ENCODE results near the gene ABLIM3. TPM values are rescaled to one million over a fixed set of nuclear protein-coding genes. Genes with fewer than 3 reads are reported as not detected.

The ABLIM3 gene
- total RNA-seq, 1 donor: 32.8 TPM

- TF ChIP-seq, protein P1, sequence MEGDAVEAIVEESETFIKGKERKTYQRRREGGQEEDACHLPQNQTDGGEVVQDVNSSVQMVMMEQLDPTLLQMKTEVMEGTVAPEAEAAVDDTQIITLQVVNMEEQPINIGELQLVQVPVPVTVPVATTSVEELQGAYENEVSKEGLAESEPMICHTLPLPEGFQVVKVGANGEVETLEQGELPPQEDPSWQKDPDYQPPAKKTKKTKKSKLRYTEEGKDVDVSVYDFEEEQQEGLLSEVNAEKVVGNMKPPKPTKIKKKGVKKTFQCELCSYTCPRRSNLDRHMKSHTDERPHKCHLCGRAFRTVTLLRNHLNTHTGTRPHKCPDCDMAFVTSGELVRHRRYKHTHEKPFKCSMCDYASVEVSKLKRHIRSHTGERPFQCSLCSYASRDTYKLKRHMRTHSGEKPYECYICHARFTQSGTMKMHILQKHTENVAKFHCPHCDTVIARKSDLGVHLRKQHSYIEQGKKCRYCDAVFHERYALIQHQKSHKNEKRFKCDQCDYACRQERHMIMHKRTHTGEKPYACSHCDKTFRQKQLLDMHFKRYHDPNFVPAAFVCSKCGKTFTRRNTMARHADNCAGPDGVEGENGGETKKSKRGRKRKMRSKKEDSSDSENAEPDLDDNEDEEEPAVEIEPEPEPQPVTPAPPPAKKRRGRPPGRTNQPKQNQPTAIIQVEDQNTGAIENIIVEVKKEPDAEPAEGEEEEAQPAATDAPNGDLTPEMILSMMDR (IDR thresholded peaks at IDR 0.05; ENCODE audit: insufficient read depth, low read depth, low read length): no peak
- H3K4me3 ChIP-seq (ENCODE audit: low read depth, low read length): no peak overlapping the region
- peak; percentile 14 for DNase-seq (ENCODE audit: low read depth)
Observed at GRCh38 chr5:149283626-149284480, 142.6 kb downstream of the ABLIM3 start.

DNA sequence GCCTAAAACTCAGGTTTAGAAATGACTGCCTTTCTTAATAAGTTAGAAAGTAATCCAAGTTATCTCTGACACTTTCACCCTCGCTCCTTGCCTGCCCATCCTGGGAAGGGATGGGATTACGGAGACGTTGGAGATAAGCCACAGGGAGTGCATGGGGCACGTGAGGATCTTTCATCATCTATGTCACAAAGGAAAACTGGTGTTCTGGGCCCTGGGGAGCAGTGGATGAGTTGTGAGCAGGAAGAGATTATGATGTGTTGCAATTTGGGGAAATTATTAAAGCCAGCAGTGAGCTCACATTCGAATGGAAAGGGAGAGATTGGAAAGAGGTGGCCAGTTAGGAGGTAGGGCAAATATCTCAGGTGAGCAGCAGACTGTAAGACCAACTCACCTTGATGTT is 143.2 kb downstream of the ABLIM3 start:
- DNase-seq (ENCODE audit: low read depth): peak; percentile 79
- TF ChIP-seq, protein P1 (IDR thresholded peaks at IDR 0.05; ENCODE audit: insufficient read depth, low read depth, low read length): no peak
- H3K4me3 ChIP-seq (ENCODE audit: low read depth, low read length): no peak overlapping the region

DNA sequence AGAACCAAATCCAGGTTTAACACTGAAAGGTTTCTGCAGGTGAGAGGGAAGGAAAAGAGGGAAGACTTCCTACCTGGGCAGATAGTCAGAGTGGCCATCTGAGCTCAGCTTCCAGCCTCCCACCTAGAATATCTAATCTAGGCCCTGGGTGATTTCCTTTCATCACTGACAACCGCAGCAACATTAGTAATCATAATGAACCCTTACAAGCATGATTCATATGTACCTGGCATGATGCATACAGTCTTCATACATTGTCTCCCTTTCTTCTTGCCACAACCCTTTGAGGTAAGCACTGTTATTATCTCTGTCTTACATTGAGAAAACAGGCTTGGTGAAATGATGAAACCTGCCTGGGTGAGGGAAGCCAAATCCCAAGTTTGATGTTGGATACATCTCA is 143.9 kb downstream of the ABLIM3 start:
- TF ChIP-seq, protein P1 (IDR thresholded peaks at IDR 0.05; ENCODE audit: insufficient read depth, low read depth, low read length): no peak
- DNase-seq (ENCODE audit: low read depth): no peak
- no peak overlapping the region for H3K4me3 ChIP-seq (ENCODE audit: low read depth, low read length)

DNA sequence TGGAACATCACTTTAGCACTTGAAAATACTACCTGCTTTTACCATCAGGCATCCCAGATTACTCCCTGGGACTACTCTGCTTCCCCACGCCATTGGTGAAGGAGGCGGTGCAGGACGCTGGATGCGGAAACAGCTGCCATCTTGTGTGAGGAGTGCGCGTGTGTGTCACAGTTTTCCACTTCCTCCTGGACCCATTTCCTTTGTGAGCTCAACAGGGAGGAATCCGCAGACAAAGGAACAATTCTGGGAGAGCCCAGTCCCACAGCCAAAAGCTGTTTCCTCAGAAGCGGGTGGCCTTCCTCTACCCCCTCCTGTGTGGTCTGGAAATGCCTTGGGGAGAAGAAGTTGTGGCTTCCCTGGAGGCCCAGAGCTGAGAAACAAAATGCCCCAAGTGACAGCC is 147.1 kb downstream of the ABLIM3 start:
- TF ChIP-seq, protein P1 (IDR thresholded peaks at IDR 0.05; ENCODE audit: insufficient read depth, low read depth, low read length): no peak
- DNase-seq (ENCODE audit: low read depth): no peak
- H3K4me3 ChIP-seq (ENCODE audit: low read depth, low read length): no peak overlapping the region

DNA sequence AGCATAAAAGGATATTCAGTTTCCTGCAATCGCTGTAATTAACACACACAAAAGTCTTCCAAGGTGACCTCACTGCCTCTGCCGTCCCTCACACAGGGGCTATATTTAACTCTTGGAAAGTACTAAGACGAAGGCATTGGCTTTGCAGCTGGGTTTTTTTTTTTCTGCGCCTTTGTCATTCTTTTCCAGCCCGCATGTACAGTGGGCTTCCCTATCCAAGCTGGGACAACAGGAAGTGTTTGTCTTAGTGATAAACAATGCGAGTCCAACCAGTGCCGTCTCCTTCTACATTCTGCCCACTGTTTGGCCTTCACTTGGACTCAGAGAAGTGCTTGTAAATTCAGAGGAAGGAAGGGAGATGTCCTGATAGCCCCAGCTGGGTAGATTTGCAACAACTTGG is 148.0 kb downstream of the ABLIM3 start:
- TF ChIP-seq, protein P1 (IDR thresholded peaks at IDR 0.05; ENCODE audit: insufficient read depth, low read depth, low read length): no peak
- no peak overlapping the region for H3K4me3 ChIP-seq (ENCODE audit: low read depth, low read length)

GRCh38 chr5:149294872-149295829 is 153.9 kb downstream of the ABLIM3 start:
- H3K4me3 ChIP-seq (ENCODE audit: low read depth, low read length): no peak overlapping the region
- no peak for DNase-seq (ENCODE audit: low read depth)
- TF ChIP-seq, protein P1 (IDR thresholded peaks at IDR 0.05; ENCODE audit: insufficient read depth, low read depth, low read length): no peak

More for the DNA sequence above, 148.0 kb downstream of the ABLIM3 start:
- no peak for DNase-seq (ENCODE audit: low read depth)

All from fibroblast of villous mesenchyme (primary cell).